NCI-H69 (cell line): ENCODE data around the gene CITED4.
"Not testable (repeated sequence)": the region's sequence is repeated elsewhere in the genome, so short reads cannot be mapped to it uniquely, and the experiment has no call there.

Experiments used
- DNase-seq: peaks from one replicate; lab custom pipeline; 2025; lab: John Stamatoyannopoulos, UW

The CITED4 gene

GRCh38 chr1:40862008-40862863 is at the start of gene CITED4:
Gene CITED4, minus strand, starts transcription at chr1:40862363. Its CDS starts 236 bp downstream, at chr1:40862127.
- DNase-seq = peak; percentile 92

GRCh38 chr1:40911105-40911504 is 48.9 kb upstream of the CITED4 start:
- DNase-seq = no peak

- no peak for DNase-seq
These were observed 47.1 kb upstream of the CITED4 start for GRCh38 chr1:40909281-40909680.

- no peak for DNase-seq
These were observed 46.2 kb upstream of the CITED4 start for GRCh38 chr1:40908350-40908749.

- no peak for DNase-seq
These were observed 45.7 kb upstream of the CITED4 start for GRCh38 chr1:40907899-40908298.

- DNase-seq = no peak
These were observed 44.7 kb upstream of the CITED4 start for GRCh38 chr1:40906781-40907400.

- DNase-seq = no peak
These were observed 42.9 kb upstream of the CITED4 start for GRCh38 chr1:40905061-40905460.

GRCh38 chr1:40903106-40903505 is 40.9 kb upstream of the CITED4 start:
- no peak for DNase-seq

- DNase-seq = no peak
These were observed 40.0 kb upstream of the CITED4 start for GRCh38 chr1:40901886-40902852.

GRCh38 chr1:40899230-40899870 is 37.2 kb upstream of the CITED4 start:
- DNase-seq = no peak

- no peak for DNase-seq
These were observed 36.3 kb upstream of the CITED4 start for GRCh38 chr1:40898431-40898901.

GRCh38 chr1:40897513-40897912 is 35.4 kb upstream of the CITED4 start:
- DNase-seq = peak; percentile 2

GRCh38 chr1:40896482-40896881 is 34.3 kb upstream of the CITED4 start:
- no peak for DNase-seq

- DNase-seq = no peak
These were observed 33.4 kb upstream of the CITED4 start for GRCh38 chr1:40895601-40896000.

GRCh38 chr1:40894858-40895257 is 32.7 kb upstream of the CITED4 start:
- not testable (repeated sequence) for DNase-seq

- DNase-seq = no peak
These were observed 32.3 kb upstream of the CITED4 start for GRCh38 chr1:40894455-40894854.

GRCh38 chr1:40893946-40894345 is 31.8 kb upstream of the CITED4 start:
- no peak for DNase-seq

GRCh38 chr1:40892354-40892753 is 30.2 kb upstream of the CITED4 start:
- DNase-seq = no peak

GRCh38 chr1:40890771-40891170 is 28.6 kb upstream of the CITED4 start:
- DNase-seq = no peak

- DNase-seq = no peak
These were observed 25.5 kb upstream of the CITED4 start for GRCh38 chr1:40887652-40888051.

- no peak for DNase-seq
These were observed 24.8 kb upstream of the CITED4 start for GRCh38 chr1:40887012-40887378.
